GM21447 (cell line): ENCODE results near the gene WDR26.
A peak's percentile ranks its signal among the peaks of the same experiment; 100 is the strongest.

ENCODE experiments used
- ATAC-seq: cut with Tn5 transposase; IDR thresholded peaks from one replicate; pipeline ENCODE4 v1.9.1; 2021; ENCODE audit not compliant: unreplicated experiment

The WDR26 gene

DNA sequence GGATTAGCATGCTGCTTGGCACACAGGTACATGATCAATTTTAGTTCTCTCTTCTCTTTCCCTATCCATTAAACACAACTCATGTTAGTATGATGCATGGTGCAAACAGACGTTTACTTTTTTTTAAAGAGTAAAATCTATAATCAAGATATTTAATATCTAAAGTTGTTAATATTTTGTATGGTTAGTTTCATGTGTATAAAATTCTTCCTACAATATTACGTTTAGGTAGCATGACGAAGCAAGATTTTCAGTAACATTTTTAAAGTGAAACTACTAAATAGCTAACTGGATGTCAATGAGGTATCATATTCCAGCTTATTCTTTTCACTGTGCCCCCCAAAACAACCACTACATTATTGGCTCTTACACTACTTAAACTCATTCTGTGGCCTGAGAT lies 41.3 kb downstream of the WDR26 start:
- no peak for ATAC-seq

DNA sequence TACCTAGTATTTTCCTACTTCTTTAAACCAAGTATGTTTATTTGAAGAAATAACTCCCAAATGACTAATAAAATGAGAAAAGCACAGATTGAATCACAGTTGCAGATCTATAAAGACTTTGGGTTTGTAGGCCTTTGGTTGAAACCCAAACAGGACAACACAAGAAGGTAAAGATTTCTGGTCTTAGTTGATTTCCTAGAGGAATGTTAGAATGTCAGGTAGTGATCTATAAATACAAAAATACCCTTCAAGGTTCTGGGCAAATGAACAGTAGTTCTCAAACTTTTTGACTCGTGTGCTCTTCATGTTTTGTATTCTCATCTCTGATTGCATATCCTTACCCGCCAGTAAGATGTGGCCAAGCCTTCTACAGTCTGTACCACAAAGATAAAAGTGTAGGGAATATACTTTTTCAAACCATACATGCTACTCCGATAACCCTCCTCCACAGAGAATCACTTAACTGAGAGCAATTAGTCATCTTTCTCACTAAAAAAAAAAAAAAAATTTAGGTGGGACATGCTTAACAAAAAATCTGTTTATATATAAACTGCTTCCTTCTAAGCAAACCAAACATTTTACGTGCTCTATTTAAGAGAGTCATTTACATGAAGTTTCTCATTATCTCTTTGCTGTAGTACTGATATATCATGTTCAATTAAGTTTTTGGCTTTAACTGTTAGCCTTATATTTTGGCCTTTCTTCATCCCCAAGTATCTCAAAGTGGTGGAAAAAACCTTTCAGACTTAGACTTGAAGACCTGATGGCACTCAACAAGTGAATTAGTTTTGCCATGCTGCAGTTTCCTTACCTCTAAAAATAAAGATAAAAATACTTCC lies 42.0 kb downstream of the WDR26 start:
- ATAC-seq, result no peak

DNA sequence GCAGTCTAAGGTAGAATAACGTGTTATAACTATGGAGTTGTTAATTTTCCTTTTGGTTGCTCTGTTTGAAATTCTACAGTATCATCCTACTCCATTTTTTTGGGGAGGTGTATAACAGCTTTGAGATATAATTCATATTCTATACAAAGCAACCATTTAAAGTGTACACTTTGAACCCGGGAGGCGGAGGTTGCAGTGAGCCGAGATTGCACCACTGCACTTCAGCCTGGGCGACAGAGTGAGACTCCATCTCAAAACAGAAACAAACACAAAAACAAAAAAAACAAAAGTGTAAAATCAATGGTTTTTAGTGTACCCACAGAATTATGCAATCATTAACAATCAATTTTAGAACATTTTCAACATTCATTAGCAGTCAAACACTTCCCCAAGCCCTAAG lies 44.1 kb downstream of the WDR26 start:
- no peak for ATAC-seq

DNA sequence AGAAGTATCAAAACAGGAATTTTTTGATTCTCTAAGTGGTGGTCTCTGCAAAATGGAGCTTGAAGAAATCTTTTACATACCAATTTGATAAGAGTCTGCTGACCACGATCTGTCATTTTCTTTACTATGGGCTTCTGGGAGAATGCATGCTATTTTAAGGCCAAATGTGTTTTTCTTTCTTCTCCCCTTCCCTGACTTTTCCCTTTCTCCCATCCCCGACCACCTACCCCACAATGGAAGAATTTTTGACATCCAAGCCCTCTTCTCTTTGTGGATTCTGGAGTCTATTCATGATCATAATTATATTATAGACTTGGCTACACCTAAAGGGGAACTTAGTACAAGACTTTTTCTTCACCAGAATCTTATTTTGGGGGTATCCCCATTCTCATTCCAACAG lies 46.7 kb downstream of the WDR26 start:
- ATAC-seq, result no peak

GRCh38 chr1:224387302-224387912 lies 47.2 kb downstream of the WDR26 start:
- no peak for ATAC-seq

DNA sequence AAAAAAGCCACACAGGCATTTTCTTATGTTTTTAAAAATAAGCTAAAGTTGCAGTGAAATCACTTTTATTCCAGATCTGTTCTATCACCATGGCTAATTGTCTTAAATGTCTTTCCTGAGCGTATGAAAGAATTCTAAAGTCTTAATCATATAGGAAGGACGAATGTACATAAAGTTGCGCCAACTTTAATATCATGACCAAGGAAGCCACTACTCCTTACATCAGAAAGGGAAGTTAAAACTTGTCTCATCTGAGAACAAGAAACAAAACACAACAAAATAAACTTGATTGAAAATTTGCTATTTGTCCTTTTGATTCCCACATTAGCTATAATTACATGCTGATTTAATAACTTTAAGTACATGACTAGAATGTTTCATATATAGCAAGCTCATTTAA lies 51.4 kb downstream of the WDR26 start:
- ATAC-seq, result no peak

DNA sequence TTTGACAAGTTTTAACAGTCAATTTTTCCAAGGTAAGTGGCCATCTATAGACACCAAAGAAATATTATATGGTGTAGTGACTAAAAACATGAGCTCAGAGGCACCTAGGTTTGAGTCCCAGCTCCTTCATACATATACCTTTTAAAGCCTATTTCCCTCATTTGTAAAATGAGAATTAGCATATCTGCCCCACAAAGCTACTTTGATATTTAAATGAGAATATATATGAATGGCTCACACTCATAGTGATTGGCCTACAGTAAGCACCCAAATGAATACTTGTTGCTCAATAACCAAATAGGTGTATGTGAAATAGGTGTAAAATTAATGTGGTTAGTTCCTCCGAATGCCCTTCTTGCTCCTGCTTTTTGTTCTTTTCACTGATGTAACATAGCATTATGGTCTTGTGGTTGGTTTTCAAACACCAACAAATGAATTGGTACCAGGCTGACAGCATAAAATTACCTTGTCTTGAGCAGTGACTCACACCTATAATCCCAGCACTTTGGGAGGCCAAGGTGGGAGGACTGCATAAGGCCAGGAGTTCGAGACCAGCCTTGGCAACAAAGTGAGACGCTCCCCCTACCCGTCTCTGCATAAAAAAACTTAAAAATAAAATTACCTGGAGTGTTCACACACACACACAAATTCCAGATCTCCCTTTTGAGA lies 52.6 kb downstream of the WDR26 start:
- ATAC-seq, result no peak

GRCh38 chr1:224380003-224380402 lies 54.6 kb downstream of the WDR26 start:
- peak; percentile 70 for ATAC-seq

DNA sequence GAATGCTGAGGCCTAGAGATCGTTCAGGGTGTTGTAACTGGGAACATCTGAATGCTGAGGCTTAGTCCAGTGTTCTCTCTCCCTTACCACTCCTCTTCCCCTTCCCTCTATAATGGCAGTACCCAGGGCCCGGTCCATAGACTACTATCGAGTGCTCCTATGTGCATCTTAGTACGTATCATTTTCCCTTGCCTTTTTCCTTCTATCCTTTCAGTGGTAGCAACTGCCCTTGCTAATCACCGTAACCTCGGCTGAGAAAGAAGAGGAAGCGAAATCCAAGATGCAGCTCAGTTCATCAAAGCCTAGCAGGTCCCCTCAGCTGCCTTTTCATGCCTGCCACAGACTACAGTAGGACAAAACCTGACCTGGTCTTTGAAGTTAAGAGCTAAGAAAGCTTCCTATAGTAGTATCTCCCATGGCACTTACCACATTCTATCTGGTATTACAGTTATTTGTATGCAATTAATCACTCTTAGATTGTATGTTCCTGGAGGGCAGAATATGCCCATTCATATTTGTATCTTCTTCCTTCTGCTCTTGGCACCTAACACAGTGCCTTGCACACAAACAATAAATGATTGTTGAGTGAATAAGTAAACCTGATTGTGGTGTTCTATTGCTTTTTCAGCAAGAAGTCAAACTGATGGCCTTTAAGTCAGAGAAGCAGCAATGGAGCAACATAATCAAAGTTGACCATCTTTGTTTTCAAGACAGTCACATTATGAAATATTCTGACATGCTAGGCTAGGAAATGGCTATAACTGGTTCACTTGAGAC lies 55.6 kb downstream of the WDR26 start:
- peak; percentile 28 for ATAC-seq

GRCh38 chr1:224377676-224378006 lies 57.0 kb downstream of the WDR26 start:
- peak; percentile 66 for ATAC-seq

DNA sequence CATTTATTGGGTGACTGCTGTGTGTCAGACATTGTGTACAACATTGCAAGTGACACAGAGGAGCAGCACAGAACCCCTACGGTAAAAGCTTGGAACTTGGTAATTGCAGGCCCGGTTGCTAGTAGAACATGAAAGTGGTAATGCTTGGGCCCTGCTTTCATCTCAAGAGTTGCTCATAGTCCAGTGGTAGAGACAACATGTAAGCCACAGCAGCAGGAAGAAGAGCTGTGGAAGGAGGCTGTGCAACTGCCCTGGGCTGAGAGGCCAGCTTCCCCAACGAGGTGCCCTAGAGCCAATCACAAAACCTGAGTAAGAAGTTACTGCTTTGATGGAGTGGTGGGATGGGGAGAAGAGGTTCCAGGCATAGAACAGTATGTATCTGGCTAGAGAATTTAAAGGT lies 59.5 kb downstream of the WDR26 start:
- ATAC-seq, result no peak

GRCh38 chr1:224373008-224373590 lies 61.5 kb downstream of the WDR26 start:
- no peak for ATAC-seq

DNA sequence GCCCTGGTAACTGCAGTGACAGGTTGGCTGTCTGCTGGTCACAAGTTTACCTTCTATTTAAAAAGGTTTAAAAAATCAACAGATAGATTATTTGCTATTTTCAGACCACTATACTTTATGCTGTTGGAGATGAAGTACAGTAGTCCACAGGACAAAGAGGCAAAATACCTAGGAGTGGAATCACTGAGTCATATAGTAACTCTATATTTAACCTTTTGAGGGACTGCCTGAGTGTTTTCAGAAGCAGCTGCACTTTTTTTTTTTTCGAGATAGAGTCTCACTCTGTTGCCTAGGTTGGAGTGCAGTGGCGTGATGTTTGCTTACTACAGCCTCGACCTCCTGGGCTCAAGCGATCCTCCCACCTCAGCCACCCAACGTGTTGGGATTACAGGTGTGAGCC lies 66.2 kb downstream of the WDR26 start:
- peak; percentile 86 for ATAC-seq

DNA sequence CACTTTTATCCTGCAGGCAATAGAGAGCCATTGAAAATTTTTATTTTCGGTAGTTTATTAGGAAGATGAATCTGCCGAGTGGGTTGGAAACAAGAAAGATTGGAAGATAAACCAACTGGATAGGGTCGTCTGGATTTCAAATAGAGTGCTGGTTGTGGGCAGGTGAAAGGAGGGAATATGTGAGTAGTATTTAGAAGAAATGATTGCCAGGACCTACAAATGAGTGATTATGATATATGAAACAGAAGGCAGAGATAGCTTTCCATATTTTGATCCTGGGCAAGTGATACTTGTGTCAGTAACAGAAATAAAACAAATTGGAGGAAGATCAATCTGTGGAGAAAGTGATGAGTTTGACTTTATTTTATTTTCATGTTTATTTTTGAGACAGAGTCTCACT lies 75.4 kb downstream of the WDR26 start:
- ATAC-seq, result no peak

GRCh38 chr1:224358237-224358636 lies 76.4 kb downstream of the WDR26 start:
- no peak for ATAC-seq

- no peak for ATAC-seq
Measured at GRCh38 chr1:224357626-224358124, 76.9 kb downstream of the WDR26 start.

GRCh38 chr1:224356685-224357625 lies 77.6 kb downstream of the WDR26 start, which contains the start of gene CNIH4:
Gene CNIH4, plus strand, starts transcription at chr1:224356879. Its CDS starts 46 bp downstream, at chr1:224356925.
- peak; percentile 98 for ATAC-seq

GRCh38 chr1:224353975-224354925 lies 80.3 kb downstream of the WDR26 start:
- ATAC-seq, result no peak
